Osteocyte (in vitro differentiated cells): ENCODE measurements around the gene BTBD2. TPM values are rescaled to one million over a fixed set of nuclear protein-coding genes. Genes with fewer than 3 reads are reported as not detected.
A peak's percentile ranks its signal among the peaks of the same experiment; 100 is the strongest.

Experiments used
- DNase-seq: peaks from one replicate; pipeline ENCODE4 v3.0.0; 2021; ENCODE audit warnings: mixed read lengths; ENCODE audit not compliant: unreplicated experiment; ENCODE audit errors: extremely low spot score
- H3K27ac Mint-ChIP-seq: one replicate; pipeline ENCODE4 v1.8.0; 2021; ENCODE audit warnings: mild to moderate bottlenecking, mixed read lengths; ENCODE audit not compliant: unreplicated experiment
- H3K27me3 Mint-ChIP-seq: one replicate; pipeline ENCODE4 v1.8.0; 2021; ENCODE audit warnings: mixed read lengths; ENCODE audit not compliant: unreplicated experiment
- H3K36me3 Mint-ChIP-seq: one replicate; pipeline ENCODE4 v1.8.0; 2021; ENCODE audit warnings: mixed read lengths; ENCODE audit not compliant: unreplicated experiment
- H3K4me1 Mint-ChIP-seq: one replicate; pipeline ENCODE4 v1.8.0; 2021; ENCODE audit warnings: mixed read lengths; ENCODE audit not compliant: unreplicated experiment
- H3K4me3 Mint-ChIP-seq: one replicate; pipeline ENCODE4 v1.8.0; 2021; ENCODE audit warnings: mild to moderate bottlenecking, moderate library complexity, mixed read lengths; ENCODE audit not compliant: unreplicated experiment
- H3K9me3 Mint-ChIP-seq: one replicate; pipeline ENCODE4 v1.8.0; 2021; ENCODE audit warnings: mixed read lengths; ENCODE audit not compliant: unreplicated experiment
- total RNA-seq: library from RNA; stranded (reverse); gene quantifications from 2 replicates; pipeline ENCODE4 v1.2.1, GENCODE V29; 2021
- TF ChIP-seq, protein P1 (sequence below): fragments of 200-600 bp; sonication (generic); IDR thresholded peaks from 2 replicates; pipeline ENCODE4 v1.5.0; 2021; ENCODE audit warnings: antibody characterized with exemption, mild to moderate bottlenecking, moderate library complexity

BTBD2 gene
- total RNA-seq, 1 donor from 2014 or later: 86.0 TPM

DNA sequence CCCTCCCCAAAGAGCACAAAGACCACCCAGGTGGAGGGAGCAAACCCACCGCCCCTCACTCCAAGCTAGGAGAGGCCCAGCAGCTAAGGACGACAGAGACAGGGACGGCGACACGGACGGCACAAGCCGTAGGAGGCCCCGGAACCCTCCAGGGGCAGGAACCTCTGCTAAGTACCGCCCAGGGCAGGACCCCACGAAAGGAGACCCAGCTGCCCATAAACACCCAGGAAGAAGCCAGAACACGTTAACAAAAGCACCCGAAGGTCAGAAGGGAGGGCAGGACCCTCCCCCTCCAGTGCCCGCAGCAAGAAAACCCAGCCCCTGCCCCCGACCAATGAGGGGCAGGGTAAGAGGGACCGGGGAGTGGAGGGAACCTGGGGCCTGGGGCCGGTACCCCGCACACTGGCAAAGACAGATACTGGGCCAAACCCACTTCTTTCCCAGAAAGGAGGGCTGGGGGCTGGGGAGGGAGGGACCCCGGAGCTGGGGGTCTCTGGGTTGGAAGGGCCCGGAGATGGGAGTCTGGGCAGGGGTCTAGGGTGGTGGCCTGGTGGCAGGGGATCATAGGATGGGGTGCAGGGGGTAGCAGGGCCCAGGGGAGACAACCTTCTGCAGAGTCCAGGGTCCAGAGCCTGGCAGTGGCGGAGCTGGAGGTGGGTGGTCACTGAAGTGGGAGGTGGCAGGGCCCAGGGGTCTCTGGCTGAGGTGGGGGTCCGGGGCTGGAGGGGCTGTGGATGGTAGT lies 2.4 kb downstream of the BTBD2 start:
- no peak for DNase-seq
- H3K27me3 Mint-ChIP-seq: no peaks in the 10 kb centered on the region
- TF ChIP-seq, protein P1, sequence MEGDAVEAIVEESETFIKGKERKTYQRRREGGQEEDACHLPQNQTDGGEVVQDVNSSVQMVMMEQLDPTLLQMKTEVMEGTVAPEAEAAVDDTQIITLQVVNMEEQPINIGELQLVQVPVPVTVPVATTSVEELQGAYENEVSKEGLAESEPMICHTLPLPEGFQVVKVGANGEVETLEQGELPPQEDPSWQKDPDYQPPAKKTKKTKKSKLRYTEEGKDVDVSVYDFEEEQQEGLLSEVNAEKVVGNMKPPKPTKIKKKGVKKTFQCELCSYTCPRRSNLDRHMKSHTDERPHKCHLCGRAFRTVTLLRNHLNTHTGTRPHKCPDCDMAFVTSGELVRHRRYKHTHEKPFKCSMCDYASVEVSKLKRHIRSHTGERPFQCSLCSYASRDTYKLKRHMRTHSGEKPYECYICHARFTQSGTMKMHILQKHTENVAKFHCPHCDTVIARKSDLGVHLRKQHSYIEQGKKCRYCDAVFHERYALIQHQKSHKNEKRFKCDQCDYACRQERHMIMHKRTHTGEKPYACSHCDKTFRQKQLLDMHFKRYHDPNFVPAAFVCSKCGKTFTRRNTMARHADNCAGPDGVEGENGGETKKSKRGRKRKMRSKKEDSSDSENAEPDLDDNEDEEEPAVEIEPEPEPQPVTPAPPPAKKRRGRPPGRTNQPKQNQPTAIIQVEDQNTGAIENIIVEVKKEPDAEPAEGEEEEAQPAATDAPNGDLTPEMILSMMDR: no peak
- no peaks in the 10 kb centered on the region for H3K9me3 Mint-ChIP-seq
- H3K4me3 Mint-ChIP-seq: peak overlapping the region; percentile 38
- H3K36me3 Mint-ChIP-seq: peaks cover 7% of the 10 kb centered on the region
- H3K4me1 Mint-ChIP-seq: peaks cover 16% of the 10 kb centered on the region
- H3K27ac Mint-ChIP-seq: no peak overlapping the region

DNA sequence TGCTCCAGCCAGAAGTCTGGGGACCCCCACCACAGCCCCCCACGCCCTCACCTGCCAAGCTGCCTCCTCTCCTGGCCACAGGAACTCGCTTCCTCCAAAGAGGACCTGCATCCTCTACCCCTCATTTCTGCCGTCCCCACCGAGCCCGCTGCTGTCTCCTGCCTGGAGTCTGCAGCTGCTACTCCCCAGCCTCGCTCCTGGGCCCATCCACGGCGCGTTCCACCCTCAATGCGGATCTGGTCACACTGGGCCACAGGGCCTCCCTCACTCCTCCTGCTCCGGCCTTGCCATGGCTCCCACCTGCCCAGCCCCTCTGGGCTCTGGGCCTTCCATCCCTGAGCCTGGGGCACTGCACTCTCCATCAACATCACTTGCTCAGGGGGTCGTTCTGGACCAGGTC lies 4.3 kb downstream of the BTBD2 start:
- H3K4me3 Mint-ChIP-seq: no peak overlapping the region

DNA sequence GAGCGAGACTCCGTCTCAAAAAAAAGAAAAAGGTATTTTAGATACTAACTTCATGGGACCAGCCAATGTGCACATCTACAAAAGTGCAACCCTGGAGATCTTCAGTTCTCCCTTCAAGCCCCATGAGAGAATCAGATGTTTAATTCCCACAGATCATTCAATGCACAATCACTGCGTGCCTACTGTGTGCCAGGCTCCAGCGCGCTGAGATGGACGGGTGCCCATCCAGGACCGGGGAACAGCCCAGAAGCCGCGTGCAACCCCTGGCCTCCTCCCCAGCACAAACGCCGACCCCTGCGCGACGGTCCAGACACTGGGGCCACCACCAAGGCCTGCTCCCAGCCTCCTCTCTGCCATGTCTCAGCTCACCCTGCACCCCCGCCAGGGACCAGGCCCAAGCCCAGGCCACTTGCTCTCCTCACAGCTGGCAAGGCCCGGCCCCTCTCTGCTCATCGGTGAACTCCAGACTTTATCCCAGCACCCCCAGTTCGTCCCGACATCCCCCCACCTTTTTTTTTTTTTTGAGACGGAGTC lies 5.3 kb downstream of the BTBD2 start:
- no peaks in the 10 kb centered on the region for H3K9me3 Mint-ChIP-seq
- peaks cover 10% of the 10 kb centered on the region for H3K4me1 Mint-ChIP-seq
- H3K27me3 Mint-ChIP-seq: no peaks in the 10 kb centered on the region
- TF ChIP-seq, protein P1: no peak
- DNase-seq: no peak
- H3K4me3 Mint-ChIP-seq: no peak overlapping the region
- no peak overlapping the region for H3K27ac Mint-ChIP-seq
- H3K36me3 Mint-ChIP-seq: peaks cover 7% of the 10 kb centered on the region

More for the DNA sequence above, 4.3 kb downstream of the BTBD2 start:
- Mint-ChIP-seq H3K4me1 (peaks cover 12% of the 10 kb centered on the region), H3K36me3 (peaks cover 7% of the 10 kb centered on the region), H3K9me3 (no peaks in the 10 kb centered on the region), H3K27ac (peak overlapping the region; percentile 10), H3K27me3 (no peaks in the 10 kb centered on the region)
- DNase-seq: no peak
- TF ChIP-seq, protein P1: no peak

DNA sequence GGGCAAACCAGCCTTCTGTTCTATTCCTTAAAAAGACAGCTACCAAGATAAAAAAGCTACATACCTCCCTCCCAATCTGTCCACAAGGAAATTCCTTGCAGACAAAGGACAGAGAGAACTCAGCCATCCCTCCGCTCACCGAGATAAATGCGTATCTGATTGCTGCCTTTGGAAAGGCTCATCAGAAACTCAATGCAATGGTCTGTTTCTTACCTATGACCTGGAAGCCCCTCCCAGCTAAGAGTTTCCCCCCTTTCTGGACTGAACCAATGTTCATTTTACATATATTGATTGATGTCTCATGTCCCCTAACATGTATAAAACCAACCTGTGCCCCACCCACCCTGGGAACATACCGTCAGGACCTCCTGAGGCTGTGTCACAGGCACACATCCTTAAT lies 11.6 kb downstream of the BTBD2 start:
- Mint-ChIP-seq H3K27ac (no peak overlapping the region), H3K9me3 (no peaks in the 10 kb centered on the region), H3K4me1 (no peaks in the 10 kb centered on the region), H3K27me3 (no peaks in the 10 kb centered on the region), H3K4me3 (no peak overlapping the region), H3K36me3 (peaks cover 9% of the 10 kb centered on the region)
- TF ChIP-seq, protein P1: no peak
- no peak for DNase-seq

DNA sequence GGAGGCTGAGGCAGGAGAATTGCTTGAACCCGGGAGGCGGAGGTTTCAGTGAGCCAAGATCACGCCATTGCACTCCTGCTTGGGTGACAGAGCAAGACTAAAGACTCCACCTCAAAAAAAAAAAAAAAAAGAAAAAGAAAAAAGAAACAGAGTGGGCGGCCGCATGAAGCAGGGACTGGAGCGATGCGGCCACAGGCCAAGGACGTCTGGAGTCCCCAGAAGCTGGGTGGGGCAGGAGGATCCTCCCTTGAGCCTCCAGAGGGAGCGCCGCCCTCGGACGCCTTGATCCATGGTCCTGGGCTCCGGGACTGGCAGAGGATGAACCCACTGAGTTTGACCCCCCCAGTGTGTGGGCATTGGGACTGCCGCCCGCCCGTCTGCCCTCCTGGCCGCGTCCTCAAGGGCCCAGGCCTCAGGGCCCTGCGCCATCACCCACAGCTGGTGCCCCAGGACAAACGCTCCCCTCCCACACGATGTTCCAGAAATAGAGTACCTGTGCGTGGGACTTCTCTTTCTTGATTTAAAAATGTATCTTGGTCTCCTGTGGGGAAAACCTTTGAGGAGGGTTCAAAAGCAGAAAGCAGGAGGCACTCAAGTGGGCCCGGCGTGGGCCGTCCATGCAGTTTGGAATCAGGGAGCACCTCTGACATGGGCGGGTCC lies 15.5 kb downstream of the BTBD2 start:
- H3K4me1 Mint-ChIP-seq: no peaks in the 10 kb centered on the region
- TF ChIP-seq, protein P1: no peak
- no peak for DNase-seq
- no peak overlapping the region for H3K27ac Mint-ChIP-seq
- no peaks in the 10 kb centered on the region for H3K27me3 Mint-ChIP-seq
- peaks cover 23% of the 10 kb centered on the region for H3K36me3 Mint-ChIP-seq
- no peak overlapping the region for H3K4me3 Mint-ChIP-seq
- H3K9me3 Mint-ChIP-seq: no peaks in the 10 kb centered on the region
